ENCODE data around the gene LRRC31.

The LRRC31 gene

GRCh38 chr3:169863458-169863899 lies 6.3 kb downstream of the LRRC31 start:
- peak; percentile 49 for DNase-seq

- DNase-seq: no peak
Measured at GRCh38 chr3:169861871-169862270, 7.9 kb downstream of the LRRC31 start.

DNA sequence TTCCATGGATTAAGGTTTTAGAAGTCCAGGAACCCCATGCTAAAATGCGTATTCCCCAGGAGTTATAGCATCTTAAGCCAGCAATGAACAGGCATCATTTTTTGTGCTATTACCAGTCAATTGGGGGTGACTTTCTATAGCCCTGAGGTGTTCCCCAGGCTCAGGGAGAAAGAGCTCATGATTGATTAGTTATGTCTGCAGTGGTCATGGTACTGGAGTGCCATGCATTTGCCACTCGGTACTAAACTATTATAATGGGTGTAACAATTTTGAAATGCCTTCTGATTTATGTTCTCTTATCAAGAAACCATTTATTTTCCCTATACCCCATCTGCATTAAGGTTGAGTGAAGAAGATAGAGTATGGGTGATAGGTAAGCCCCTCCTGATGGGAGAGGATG lies 11.9 kb downstream of the LRRC31 start:
- no peak for DNase-seq

DNA sequence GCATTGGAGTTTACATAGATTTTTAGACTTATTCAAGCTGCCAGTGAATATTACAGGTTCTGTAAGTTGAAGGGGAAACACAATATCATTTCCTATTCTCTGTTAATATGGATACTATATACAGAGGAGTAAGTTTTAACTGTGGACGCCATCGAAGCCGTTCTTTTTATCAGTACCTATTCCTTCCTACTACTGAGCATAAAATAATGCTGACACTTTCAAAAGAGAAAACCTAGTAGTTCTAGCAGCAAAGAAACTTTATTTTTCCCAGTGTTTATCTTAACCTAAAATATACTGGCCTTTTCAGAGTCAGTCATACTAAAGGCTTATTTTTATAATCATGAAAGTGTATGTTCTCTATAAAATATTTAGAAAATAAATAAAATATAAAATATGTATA lies 14.2 kb downstream of the LRRC31 start:
- DNase-seq: no peak

DNA sequence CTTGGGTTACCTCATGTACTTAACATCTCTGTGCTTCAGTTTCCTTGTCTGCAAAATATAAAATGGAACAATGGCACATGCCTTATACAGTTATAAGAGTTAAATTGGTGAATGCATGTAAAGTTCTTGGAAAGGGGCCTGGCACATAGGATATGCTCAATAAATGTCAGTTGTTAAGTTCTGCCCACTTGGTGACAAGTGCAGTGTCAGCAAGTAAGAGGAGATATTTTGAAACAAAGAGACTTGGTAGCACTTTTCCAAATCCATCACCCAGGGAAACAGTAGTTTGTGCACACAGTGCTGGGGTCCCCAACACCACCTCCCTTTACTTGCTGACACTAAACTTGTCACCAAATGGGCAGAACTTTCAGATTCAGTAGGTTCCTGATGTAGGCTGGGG lies 19.1 kb downstream of the LRRC31 start:
- no peak for DNase-seq

- peak; percentile 18 for DNase-seq
Measured at GRCh38 chr3:169848741-169849140, 21.0 kb downstream of the LRRC31 start.

DNA sequence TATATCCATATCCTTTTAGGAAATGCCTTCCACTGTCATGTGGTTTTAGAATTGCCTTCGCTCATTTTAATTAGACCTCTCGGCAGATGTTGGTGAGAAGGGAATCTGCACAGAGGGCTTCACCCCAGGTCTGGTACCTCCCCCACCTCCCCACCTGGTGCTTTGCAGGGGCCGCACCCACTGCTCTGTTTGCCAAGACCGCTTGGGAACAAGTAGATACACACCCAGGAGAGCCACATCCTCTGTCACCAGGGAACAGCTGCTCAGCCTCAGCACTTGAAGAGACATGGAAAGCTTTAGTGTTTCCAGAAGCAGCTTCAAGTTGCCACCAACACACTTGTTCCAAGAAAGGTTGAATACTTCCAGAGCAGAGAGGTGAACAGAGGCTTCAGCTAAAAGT lies 21.8 kb downstream of the LRRC31 start:
- no peak for DNase-seq

GRCh38 chr3:169846458-169847193 lies 23.1 kb downstream of the LRRC31 start:
- DNase-seq: peak; percentile 89

DNA sequence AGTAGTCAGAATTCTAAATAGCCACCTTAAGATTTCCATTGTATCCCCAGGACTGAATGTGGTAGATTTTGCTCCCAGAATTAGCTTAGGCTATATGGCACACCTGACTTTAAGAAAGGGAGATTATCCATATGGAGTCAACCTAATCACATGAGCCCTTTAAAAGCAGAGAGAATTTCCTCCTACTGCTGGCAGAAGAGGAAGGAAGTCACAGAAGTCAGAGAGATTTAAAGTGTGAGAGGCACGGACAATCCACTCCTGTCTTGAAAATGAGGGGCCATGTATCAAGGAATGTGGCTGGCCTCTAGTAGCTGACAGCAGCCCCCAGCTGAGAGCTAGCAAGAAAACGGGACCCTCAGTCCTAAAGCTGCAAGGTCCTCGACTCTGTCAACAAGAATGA lies 26.8 kb downstream of the LRRC31 start:
- DNase-seq: no peak

GRCh38 chr3:169841171-169841570 lies 28.6 kb downstream of the LRRC31 start:
- DNase-seq: no peak

DNA sequence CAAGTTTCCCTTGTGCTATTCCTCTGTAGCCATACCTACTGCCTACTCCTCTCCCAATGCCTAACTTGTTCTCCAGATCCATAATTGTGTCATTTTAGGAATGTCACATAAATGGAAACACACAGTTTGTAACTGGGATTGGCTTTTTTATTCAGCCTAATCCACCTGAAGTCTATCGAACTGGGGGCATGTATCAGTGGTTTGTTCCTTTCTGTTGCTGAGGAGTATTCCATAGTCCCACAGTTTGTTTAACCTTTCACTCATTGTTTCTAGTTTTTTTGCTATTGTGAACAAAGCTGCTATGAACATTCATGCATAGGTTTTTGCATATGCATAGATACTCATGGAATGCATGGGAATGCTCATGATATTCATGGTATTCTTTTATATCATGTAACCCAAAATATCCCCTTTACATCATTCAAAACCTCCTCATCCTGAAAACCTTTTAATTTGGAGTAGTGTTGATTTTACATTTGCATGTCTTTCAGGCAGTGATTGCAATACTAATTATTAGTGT lies 31.2 kb downstream of the LRRC31 start:
- no peak for DNase-seq

DNA sequence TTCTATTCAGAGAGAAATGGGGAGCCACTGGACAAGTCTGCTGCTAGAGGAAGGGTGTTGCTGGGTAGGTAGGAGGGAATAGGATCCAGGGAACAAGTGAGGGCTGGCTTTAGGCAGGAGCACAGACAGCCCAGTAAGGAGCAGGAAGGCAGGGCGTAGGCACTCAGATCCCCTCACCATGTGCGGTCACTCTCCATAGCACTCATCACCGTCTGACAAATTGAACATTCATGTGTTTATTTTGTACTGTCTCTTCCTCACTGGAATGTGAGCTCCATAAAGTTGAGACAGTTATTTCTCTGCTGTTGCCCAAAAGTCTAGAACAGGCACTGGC lies 32.8 kb downstream of the LRRC31 start:
- no peak for DNase-seq

- DNase-seq: peak; percentile 34
Measured at GRCh38 chr3:169836078-169836941, 33.4 kb downstream of the LRRC31 start.

DNA sequence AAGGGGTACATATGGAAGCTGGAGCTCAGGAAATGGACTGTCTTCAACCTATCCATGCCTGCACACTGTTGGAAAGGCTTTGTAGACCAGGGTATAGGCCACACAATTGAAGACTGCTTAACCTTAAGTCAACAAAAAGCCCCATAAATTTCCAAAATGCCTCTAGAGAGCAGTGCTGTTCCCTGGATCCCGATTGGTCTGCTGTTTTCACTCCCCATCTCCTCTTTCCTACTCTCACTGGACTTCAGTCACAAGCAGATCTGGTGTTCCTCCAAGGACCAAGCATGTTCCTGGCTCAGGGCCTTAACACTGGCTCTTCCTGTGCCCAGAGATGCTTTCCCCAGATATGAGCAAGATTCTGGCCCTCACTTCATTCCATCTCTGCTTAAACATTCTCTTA lies 34.2 kb downstream of the LRRC31 start:
- DNase-seq: no peak

- DNase-seq: no peak
Measured at GRCh38 chr3:169827712-169828111, 42.0 kb downstream of the LRRC31 start.

DNA sequence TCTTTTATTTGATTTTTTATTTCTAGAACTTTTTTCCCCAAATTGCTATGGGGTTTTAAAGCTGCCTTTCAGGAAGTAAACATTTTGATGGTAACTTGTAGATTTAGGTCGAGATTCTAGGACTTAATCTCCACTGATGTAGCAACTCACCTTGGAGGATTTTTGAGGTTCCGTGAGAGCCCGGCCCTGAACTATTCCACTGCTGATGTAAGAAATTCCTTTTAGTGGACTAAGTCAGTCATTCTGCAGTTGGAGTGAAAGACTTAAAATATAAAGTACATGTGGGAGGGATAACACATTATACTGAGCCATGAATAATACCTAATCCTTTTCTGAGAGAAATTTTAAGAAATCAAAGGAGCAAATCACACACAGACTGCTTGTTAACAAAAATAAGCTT lies 44.4 kb downstream of the LRRC31 start:
- DNase-seq: no peak

DNA sequence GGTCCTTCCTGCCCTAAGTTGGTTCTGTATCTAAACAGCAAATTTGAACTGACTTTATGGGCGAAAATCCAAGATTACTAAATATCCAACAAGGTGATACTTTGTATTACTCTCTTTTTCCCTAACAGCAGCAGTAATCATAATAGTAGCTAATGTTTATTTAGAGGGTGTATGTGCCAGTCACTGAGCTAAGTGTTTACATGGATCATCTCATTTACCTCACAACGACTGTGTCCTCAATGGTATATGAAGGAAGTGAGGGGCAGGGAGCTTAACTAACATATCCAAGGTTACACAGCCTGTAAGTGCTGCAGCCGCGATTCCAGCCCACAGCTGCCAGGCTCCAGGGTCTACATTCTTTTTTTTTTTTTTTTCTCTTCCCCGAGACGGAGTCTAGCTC lies 46.8 kb downstream of the LRRC31 start:
- DNase-seq: no peak

GRCh38 chr3:169822540-169822939 lies 47.2 kb downstream of the LRRC31 start:
- DNase-seq: no peak

DNA sequence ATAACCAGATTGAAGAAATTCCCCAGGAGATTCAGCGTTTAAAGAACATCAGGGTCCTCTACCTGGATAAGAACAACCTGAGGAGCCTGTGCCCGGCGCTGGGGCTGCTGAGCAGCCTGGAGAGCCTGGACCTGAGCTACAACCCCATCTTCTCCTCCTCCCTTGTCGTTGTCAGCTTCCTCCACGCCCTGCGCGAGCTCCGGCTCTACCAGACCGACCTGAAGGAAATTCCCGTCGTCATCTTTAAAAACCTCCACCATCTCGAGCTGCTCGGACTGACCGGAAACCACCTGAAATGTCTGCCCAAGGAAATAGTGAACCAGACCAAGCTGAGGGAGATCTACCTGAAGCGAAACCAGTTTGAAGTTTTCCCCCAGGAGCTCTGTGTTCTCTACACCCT lies 47.6 kb downstream of the LRRC31 start:
- no peak for DNase-seq

DNA sequence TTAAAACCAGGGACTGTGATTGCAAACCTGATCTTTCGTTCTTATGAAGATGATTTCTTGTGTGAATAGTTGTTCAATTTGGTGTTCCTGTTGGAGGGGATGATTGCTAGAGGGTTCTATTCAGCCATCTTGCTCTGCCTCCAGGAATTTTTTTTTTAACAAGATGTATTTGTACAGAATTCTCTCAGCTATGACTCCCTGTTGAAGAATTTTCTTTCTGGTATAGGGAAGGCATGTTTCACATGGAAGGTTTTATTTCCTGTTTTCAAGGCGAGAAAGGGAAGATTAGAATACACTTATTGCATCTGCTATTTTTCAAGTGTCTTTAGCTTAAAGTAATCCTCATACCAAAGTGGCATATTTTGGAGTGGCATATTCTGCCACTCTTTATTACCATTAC lies 51.4 kb downstream of the LRRC31 start:
- peak; percentile 59 for DNase-seq

GRCh38 chr3:169815590-169816150 lies 54.1 kb downstream of the LRRC31 start:
- DNase-seq: no peak

GRCh38 chr3:169813757-169814517 lies 55.8 kb downstream of the LRRC31 start:
- DNase-seq: no peak

DNA sequence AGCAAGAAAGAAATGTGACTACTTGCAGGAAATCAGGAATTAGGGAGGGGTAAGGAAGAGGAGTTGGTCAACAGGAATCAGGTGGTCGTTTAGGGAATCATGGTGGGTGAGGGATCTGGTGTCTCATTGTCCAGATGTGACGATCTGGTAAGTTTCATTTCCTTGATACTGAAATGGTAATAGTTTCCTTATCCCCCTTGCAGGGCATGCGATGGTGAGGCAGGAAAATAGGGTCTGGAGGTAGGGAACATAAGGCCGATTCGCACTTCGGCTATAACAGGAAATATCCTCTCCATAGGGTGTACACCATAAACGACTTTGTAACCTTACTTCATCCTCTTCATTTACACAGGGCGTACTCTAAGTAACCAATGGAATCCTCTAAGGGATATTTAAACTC lies 56.5 kb downstream of the LRRC31 start:
- DNase-seq: no peak
